ENCODE data around the gene RALA. TPM values are rescaled to one million over a fixed set of nuclear protein-coding genes. Genes with fewer than 3 reads are reported as not detected.

Gene RALA
- total and polyA plus RNA-seq, 4 donors, result 5.7 to 18.8 (median 9.2) TPM

- DNase-seq (ENCODE audit: low spot score), result no peak
- H3K4me1 ChIP-seq (ENCODE audit: control insufficient read depth in 4 of 4, insufficient read depth in 4 of 4, low read length in 3 of 4), result peaks cover 6 to 23% (median 15%) of the 10 kb centered on the region in 4 donors
- H3K4me3 ChIP-seq (ENCODE audit: low read depth in 1 of 3, low read length in 3 of 3), result peak overlapping the region in 1 of 3 donors; percentile 98
- no peaks in the 10 kb centered on the region for H3K9me3 ChIP-seq (ENCODE audit: control insufficient read depth in 4 of 4, low read length in 3 of 4)
- TF ChIP-seq RXRA (IDR thresholded peaks at IDR 0.05), result no peak
- no peak for TF ChIP-seq TAF1 (conservative IDR thresholded peaks at IDR 0.05)
- TF ChIP-seq RAD21 (IDR thresholded peaks at IDR 0.05), result no peak
- no peak for TF ChIP-seq GABPA (IDR thresholded peaks at IDR 0.05 in 1 of 2, conservative IDR thresholded peaks at IDR 0.05 in 1 of 2)
- no peak for TF ChIP-seq SP1 (IDR thresholded peaks at IDR 0.05)
- TF ChIP-seq ZBTB33 (IDR thresholded peaks at IDR 0.05), result no peak
- no peak for TF ChIP-seq EGR1 (IDR thresholded peaks at IDR 0.05; ENCODE audit: low read depth in 2 of 2)
- no peak for TF ChIP-seq FOXA1 (IDR thresholded peaks at IDR 0.05)
- H3K27me3 ChIP-seq (ENCODE audit: control insufficient read depth in 4 of 4, insufficient read depth in 4 of 4, low read length in 3 of 4), result no peaks in the 10 kb centered on the region
- no peak overlapping the region for H3K27ac ChIP-seq (ENCODE audit: low read depth in 1 of 2, low read length in 2 of 2)
- no peaks in the 10 kb centered on the region for H3K36me3 ChIP-seq (ENCODE audit: control insufficient read depth in 4 of 4, insufficient read depth in 3 of 4, low read depth in 1 of 4, low read length in 3 of 4)
- H3K9ac ChIP-seq (ENCODE audit: low read depth in 1 of 2, low read length in 2 of 2), result no peak overlapping the region
- WGBS, result 91% methylated on average over 1 of the region's 1 CpG
Measured at GRCh38 chr7:39621784-39622411, 1.5 kb upstream of the RALA start.

GRCh38 chr7:39622609-39623008 is 763 bp upstream of the RALA start:
- peak overlapping the region; percentile 61 to 80 for H3K27ac ChIP-seq (ENCODE audit: low read depth in 1 of 2, low read length in 2 of 2)
- 39% methylated on average over 11 of the region's 11 CpGs for WGBS
- no peaks in the 10 kb centered on the region for H3K27me3 ChIP-seq (ENCODE audit: control insufficient read depth in 4 of 4, insufficient read depth in 4 of 4, low read length in 3 of 4)
- no peaks in the 10 kb centered on the region for H3K36me3 ChIP-seq (ENCODE audit: control insufficient read depth in 4 of 4, insufficient read depth in 3 of 4, low read depth in 1 of 4, low read length in 3 of 4)
- peak overlapping the region; percentile 62 to 83 for H3K9ac ChIP-seq (ENCODE audit: low read depth in 1 of 2, low read length in 2 of 2)
- peak overlapping the region; percentile 80 to 98 (median 95) for H3K4me3 ChIP-seq (ENCODE audit: low read depth in 1 of 3, low read length in 3 of 3)
- H3K4me1 ChIP-seq (ENCODE audit: control insufficient read depth in 4 of 4, insufficient read depth in 4 of 4, low read length in 3 of 4), result peaks cover 6 to 23% (median 15%) of the 10 kb centered on the region in 4 donors
- H3K9me3 ChIP-seq (ENCODE audit: control insufficient read depth in 4 of 4, low read length in 3 of 4), result no peaks in the 10 kb centered on the region
- no peak for DNase-seq (ENCODE audit: low spot score)
- TF ChIP-seq JUND (IDR thresholded peaks at IDR 0.05) (no peak), MAX (IDR thresholded peaks at IDR 0.05) (no peak), REST (IDR thresholded peaks at IDR 0.05) (no peak), FOXA2 (IDR thresholded peaks at IDR 0.05) (no peak), HNF4A (conservative IDR thresholded peaks at IDR 0.05) (no peak), RAD21 (IDR thresholded peaks at IDR 0.05) (no peak), NR2F2 (IDR thresholded peaks at IDR 0.05) (no peak), YY1 (IDR thresholded peaks at IDR 0.05) (no peak), ATF3 (IDR thresholded peaks at IDR 0.05) (no peak), RXRA (IDR thresholded peaks at IDR 0.05) (no peak), EGR1 (IDR thresholded peaks at IDR 0.05; ENCODE audit: low read depth in 2 of 2) (no peak), TAF1 (conservative IDR thresholded peaks at IDR 0.05) (no peak), FOXA1 (IDR thresholded peaks at IDR 0.05) (no peak), SP1 (IDR thresholded peaks at IDR 0.05) (no peak), CTCF (IDR thresholded peaks at IDR 0.05; ENCODE audit: low read depth, low read length, missing input control) (no peak), HNF4G (IDR thresholded peaks at IDR 0.05) (no peak), GABPA (IDR thresholded peaks at IDR 0.05 in 1 of 2, conservative IDR thresholded peaks at IDR 0.05 in 1 of 2) (no peak), ZBTB33 (IDR thresholded peaks at IDR 0.05) (no peak)

All from liver (tissue), 9 donors.